Esophagus muscularis mucosa (tissue), 3 donors: Measurements from ENCODE around the gene CSGALNACT2.

ENCODE experiments used
- CTCF ChIP-seq, 3 experiments: fragments of 200-600 bp in 2 of 3; fragments of 450-650 bp in 1 of 3; sonication (generic) in 2 of 3; IDR thresholded peaks; one replicate each; pipeline ENCODE4 v1.5.1; 2017 to 2019; ENCODE audit warnings: antibody characterized with exemption in 3 of 3, mild to moderate bottlenecking in 2 of 3, moderate library complexity in 1 of 3
- POLR2A ChIP-seq: fragments of 450-650 bp; IDR thresholded peaks from one replicate; pipeline ENCODE4 v1.6.1; 2017; ENCODE audit warnings: antibody characterized with exemption, moderate library complexity, mild to moderate bottlenecking, low read depth
- POLR2AphosphoS5 ChIP-seq, 2 donors: sonication (generic); formaldehyde crosslinking; IDR thresholded peaks; one replicate each; pipeline ENCODE4 v1.6.1; 2017; ENCODE audit warnings: antibody characterized with exemption in 2 of 2

GRCh38 chr10:43196131-43196980, 58.1 kb downstream of the CSGALNACT2 start:
- TF ChIP-seq CTCF (IDR thresholded peaks at IDR 0.05) (no peak), POLR2A (no peak), POLR2AphosphoS5 (IDR thresholded peaks at IDR 0.05) (no peak)
